ENCODE results near the gene WDFY3.

The WDFY3 gene

GRCh38 chr4:84977396-84977795 is 10.9 kb upstream of the WDFY3 start:
- H3K4me3 ChIP-seq (ENCODE audit: low read depth, low read length): no peak overlapping the region
- TF ChIP-seq CTCF (conservative IDR thresholded peaks at IDR 0.05; ENCODE audit: low read depth, low read length): no peak
- DNase-seq (ENCODE audit: low read depth): no peak

GRCh38 chr4:84973856-84974255 is 7.4 kb upstream of the WDFY3 start:
- DNase-seq (ENCODE audit: low read depth): no peak
- TF ChIP-seq CTCF (conservative IDR thresholded peaks at IDR 0.05; ENCODE audit: low read depth, low read length): no peak
- no peak overlapping the region for H3K4me3 ChIP-seq (ENCODE audit: low read depth, low read length)

- H3K4me3 ChIP-seq (ENCODE audit: low read depth, low read length): no peak overlapping the region
- peak; percentile 52 for TF ChIP-seq CTCF (conservative IDR thresholded peaks at IDR 0.05; ENCODE audit: low read depth, low read length)
- DNase-seq (ENCODE audit: low read depth): peak; percentile 82
These were observed 4.9 kb upstream of the WDFY3 start for GRCh38 chr4:84971319-84971932.

- no peak overlapping the region for H3K4me3 ChIP-seq (ENCODE audit: low read depth, low read length)
- TF ChIP-seq CTCF (conservative IDR thresholded peaks at IDR 0.05; ENCODE audit: low read depth, low read length): no peak
- DNase-seq (ENCODE audit: low read depth): no peak
These were observed 2.4 kb upstream of the WDFY3 start for GRCh38 chr4:84968925-84969324.

- H3K4me3 ChIP-seq (ENCODE audit: low read depth, low read length): peak overlapping the region; percentile 90
- DNase-seq (ENCODE audit: low read depth): peak; percentile 43
- TF ChIP-seq CTCF (conservative IDR thresholded peaks at IDR 0.05; ENCODE audit: low read depth, low read length): no peak
These were observed 777 bp upstream of the WDFY3 start for GRCh38 chr4:84967243-84967690.

GRCh38 chr4:84965553-84966381 is 723 bp downstream of the WDFY3 start:
- peak overlapping the region; percentile 90 for H3K4me3 ChIP-seq (ENCODE audit: low read depth, low read length)
- no peak for TF ChIP-seq CTCF (conservative IDR thresholded peaks at IDR 0.05; ENCODE audit: low read depth, low read length)

More at GRCh38 chr4:84965553-84966381, 723 bp downstream of the WDFY3 start:
- peak; percentile 29 for DNase-seq (ENCODE audit: low read depth)

Measured in choroid plexus epithelial cell (primary cell).